ENCODE measurements around the gene ZNF154. TPM values are rescaled to one million over a fixed set of nuclear protein-coding genes. Genes with fewer than 3 reads are reported as not detected.

The ZNF154 gene
- total and polyA plus RNA-seq, 2 donors (not counting 1 experiment from before 2014, with no cell fraction given) = 25.4 to 40.4 TPM

- H3K4me3 Mint-ChIP-seq = peak overlapping the region; percentile 59
- ChIA-PET CTCF (no interaction called here), POLR2A (no interaction called here)
- H3K4me1 ChIP-seq (ENCODE audit: control insufficient read depth in 2 of 2, insufficient read depth in 2 of 2, low read length in 2 of 2) = peaks cover 23 to 35% of the 10 kb centered on the region in 2 donors
- H4K20me1 ChIP-seq (ENCODE audit: control insufficient read depth, insufficient read depth, low read length, poor library complexity, severe bottlenecking) = peaks cover 23% of the 10 kb centered on the region
- peak overlapping the region; percentile 61 for H3K27ac Mint-ChIP-seq
- no peak for DNase-seq
- H3K27me3 Mint-ChIP-seq = no peaks in the 10 kb centered on the region
- H2AFZ ChIP-seq (ENCODE audit: insufficient read depth, low read depth, low read length, poor library complexity, severe bottlenecking) = no peak overlapping the region
- H3K9ac ChIP-seq (ENCODE audit: low read length) = no peak overlapping the region
- peaks cover 5 to 31% (median 8%) of the 10 kb centered on the region in 3 donors for H3K9me3 ChIP-seq (ENCODE audit: control extremely low read depth in 1 of 3, control insufficient read depth in 2 of 3, insufficient read depth in 1 of 3, low read length in 2 of 3)
- no peak overlapping the region for H3K4me3 ChIP-seq (ENCODE audit: control extremely low read depth in 1 of 5, extremely low read depth in 1 of 5, insufficient read depth in 1 of 5, low read depth in 2 of 5, low read length in 4 of 5)
- H3K27me3 ChIP-seq (replicated peaks in 1 of 4; ENCODE audit: control extremely low read depth in 1 of 4, control insufficient read depth in 3 of 4, insufficient read depth in 4 of 4, low read length in 3 of 4) = no peaks in the 10 kb centered on the region
- peak overlapping the region; percentile 25 for H3K4me2 ChIP-seq (replicated peaks; ENCODE audit: low read depth, low read length, poor library complexity, severe bottlenecking)
- peak overlapping the region in 1 of 2 donors; percentile 11 for H3K27ac ChIP-seq (ENCODE audit: low read length in 2 of 2)
- peaks cover 12% of the 10 kb centered on the region for H3K9me3 Mint-ChIP-seq (ENCODE audit: insufficient read depth)
- ATAC-seq (ENCODE audit: low read depth) = no peak
- TF ChIP-seq EZH2 (IDR thresholded peaks at IDR 0.05; ENCODE audit: borderline replicate concordance, insufficient read depth, low read depth, low read length, poor library complexity, severe bottlenecking) (no peak), CTCF (IDR thresholded peaks at IDR 0.05) (no peak)
- peaks cover 46% of the 10 kb centered on the region for H3K4me1 Mint-ChIP-seq
- peaks cover 19 to 45% of the 10 kb centered on the region in 2 experiments for H3K36me3 ChIP-seq (replicated peaks in 1 of 2; ENCODE audit: control extremely low read depth in 1 of 2, control insufficient read depth in 1 of 2, extremely low read depth in 1 of 2, insufficient read depth in 2 of 2, low read length in 1 of 2)
- peaks cover 68% of the 10 kb centered on the region for H3K79me2 ChIP-seq (ENCODE audit: control insufficient read depth, insufficient read depth, low read length)
- intact Hi-C loops (cut with micrococcal nuclease) = no loop called here
- 100% methylated on average over 1 of the region's 1 CpG for WGBS (ENCODE audit: insufficient coverage)
Observed at GRCh38 chr19:57706346-57706745, 2.7 kb downstream of the ZNF154 start.

GRCh38 chr19:57701625-57702024 is 7.4 kb downstream of the ZNF154 start:
- Histone ChIP-seq H3K27ac (ENCODE audit: low read length in 2 of 2) (no peak overlapping the region), H3K27me3 (replicated peaks in 1 of 4; ENCODE audit: control extremely low read depth in 1 of 4, control insufficient read depth in 3 of 4, insufficient read depth in 4 of 4, low read length in 3 of 4) (no peaks in the 10 kb centered on the region), H3K4me2 (replicated peaks; ENCODE audit: low read depth, low read length, poor library complexity, severe bottlenecking) (no peak overlapping the region), H3K9ac (ENCODE audit: low read length) (no peak overlapping the region), H3K4me3 (ENCODE audit: control extremely low read depth in 1 of 5, extremely low read depth in 1 of 5, insufficient read depth in 1 of 5, low read depth in 2 of 5, low read length in 4 of 5) (no peak overlapping the region), H3K4me1 (ENCODE audit: control insufficient read depth in 2 of 2, insufficient read depth in 2 of 2, low read length in 2 of 2) (peaks cover 10 to 11% of the 10 kb centered on the region in 2 donors), H3K9me3 (ENCODE audit: control extremely low read depth in 1 of 3, control insufficient read depth in 2 of 3, insufficient read depth in 1 of 3, low read length in 2 of 3) (peaks cover 7 to 19% (median 13%) of the 10 kb centered on the region in 3 donors), H2AFZ (ENCODE audit: insufficient read depth, low read depth, low read length, poor library complexity, severe bottlenecking) (no peak overlapping the region), H3K79me2 (ENCODE audit: control insufficient read depth, insufficient read depth, low read length) (peaks cover 50% of the 10 kb centered on the region), H4K20me1 (ENCODE audit: control insufficient read depth, insufficient read depth, low read length, poor library complexity, severe bottlenecking) (peaks cover 23% of the 10 kb centered on the region), H3K36me3 (replicated peaks in 1 of 2; ENCODE audit: control extremely low read depth in 1 of 2, control insufficient read depth in 1 of 2, extremely low read depth in 1 of 2, insufficient read depth in 2 of 2, low read length in 1 of 2) (peaks cover 30 to 55% of the 10 kb centered on the region in 2 experiments)
- ChIA-PET CTCF (no interaction called here), POLR2A (no interaction called here)
- no peak overlapping the region for H3K4me3 Mint-ChIP-seq
- TF ChIP-seq CTCF (IDR thresholded peaks at IDR 0.05) (no peak), EZH2 (IDR thresholded peaks at IDR 0.05; ENCODE audit: borderline replicate concordance, insufficient read depth, low read depth, low read length, poor library complexity, severe bottlenecking) (no peak)
- no peaks in the 10 kb centered on the region for H3K27me3 Mint-ChIP-seq
- peaks cover 9% of the 10 kb centered on the region for H3K9me3 Mint-ChIP-seq (ENCODE audit: insufficient read depth)
- WGBS (ENCODE audit: insufficient coverage) = 100% methylated on average over 1 of the region's 6 CpGs
- H3K4me1 Mint-ChIP-seq = peaks cover 23% of the 10 kb centered on the region
- no peak overlapping the region for H3K27ac Mint-ChIP-seq
- DNase-seq (no peak), ATAC-seq (ENCODE audit: low read depth) (no peak)
- intact Hi-C loops (cut with micrococcal nuclease) = no loop called here

All from B cell (primary cell).